K562 (cell line): ENCODE measurements around the gene LEMD3. TPM values are rescaled to one million over a fixed set of nuclear protein-coding genes. Genes with fewer than 3 reads are reported as not detected.

Source experiments
- ATAC-seq: fragments of 200-7000 bp; cut with Tn5 transposase; 3 replicates; pipeline ENCODE4 v1.9.1; 2020; ENCODE audit warnings: moderate library complexity
- BruUV-seq: library from RNA; stranded (reverse); fragments of 400-500 nt; replicated peaks from 2 replicates; lab custom pipeline; 2021; lab: Mats Ljungman, UMichigan
- CTCF ChIA-PET: fragments of 300-600 bp; formaldehyde crosslinking; extraction: SDS; loops from one replicate; lab custom pipeline; 2021; ENCODE audit warnings: low intra/inter-chr PET ratio; lab: Yijun Ruan, JAX
- POLR2A ChIA-PET: fragments of 300-600, 350-650 bp; sonication (Branson Sonifier 250); formaldehyde crosslinking; extraction: SDS; loops from one replicate; lab custom pipeline; 2021; ENCODE audit warnings: antibody characterized with exemption, inconsistent platforms; lab: Yijun Ruan, JAX
- DNase-seq, 4 experiments: peaks; one replicate each; pipeline versions ENCODE4 v3.0.0 to v3.0.0-alpha.2; 2011 to 2018; ENCODE audit warnings: low spot score in 3 of 4, mixed read lengths in 3 of 4; ENCODE audit errors: extremely low read depth in 1 of 4
- FAIRE-seq: peaks from 2 replicates; lab custom pipeline; 2011; peaks lifted over from hg19 to GRCh38; lab: Jason Lieb, UNC
- H2AFZ ChIP-seq: 2 replicates; pipeline ENCODE4 v1.6.0; 2011; ENCODE audit warnings: low read depth, low read length, control low read depth, inconsistent platforms
- H3K27ac ChIP-seq: fragments of 200-600 bp; 3 replicates; pipeline ENCODE4 v1.8.0; 2011; ENCODE audit warnings: low read depth, mild to moderate bottlenecking, control low read depth, inconsistent platforms, low read length, moderate library complexity, mixed read lengths; ENCODE audit errors: extremely low read depth
- H3K27me3 ChIP-seq, 2 experiments: fragments of 300-600 bp in 1 of 2; 2 replicates in 1 of 2; 3 replicates in 1 of 2; pipeline versions ENCODE4 v1.6.0 to v1.8.0; 2011; ENCODE audit warnings: inconsistent platforms in 2 of 2, low read length in 2 of 2, mild to moderate bottlenecking in 1 of 2, mixed read lengths in 1 of 2, moderate library complexity in 1 of 2; ENCODE audit not compliant: control insufficient read depth in 2 of 2, insufficient read depth in 2 of 2
- H3K36me3 ChIP-seq: fragments of 300-600 bp; 3 replicates; pipeline ENCODE4 v1.8.0; 2011; ENCODE audit warnings: mild to moderate bottlenecking, low read length, inconsistent platforms; ENCODE audit not compliant: control insufficient read depth, insufficient read depth
- H3K4me1 ChIP-seq, 2 experiments: fragments of 200-600 bp in 1 of 2; replicated peaks in 1 of 2; 2 replicates in 1 of 2; 3 replicates in 1 of 2; pipeline versions ENCODE4 v1.5.1 to v1.8.0; 2011; ENCODE audit warnings: inconsistent platforms in 2 of 2, low read length in 2 of 2, mild to moderate bottlenecking in 1 of 2, mixed read lengths in 1 of 2, moderate library complexity in 1 of 2; ENCODE audit not compliant: control insufficient read depth in 2 of 2, insufficient read depth in 2 of 2
- H3K4me2 ChIP-seq: 2 replicates; pipeline ENCODE4 v1.6.1; 2011; ENCODE audit warnings: low read length, control low read depth, inconsistent platforms, mixed read lengths; ENCODE audit not compliant: insufficient read depth
- H3K4me3 ChIP-seq: fragments of 200-600 bp; sonication (generic), shearing (Covaris generic); 2 replicates; pipeline ENCODE4 v1.5.1; 2016; ENCODE audit warnings: control low read depth, inconsistent platforms
- H3K79me2 ChIP-seq: fragments of 200-600 bp; 3 replicates; pipeline ENCODE4 v1.8.0; 2011; ENCODE audit warnings: low read length, inconsistent platforms; ENCODE audit not compliant: control insufficient read depth, insufficient read depth
- H3K9ac ChIP-seq, 2 experiments: 2 replicates each; pipeline versions ENCODE4 v1.6.0 to v1.6.1; 2011; ENCODE audit warnings: low read depth in 2 of 2, low read length in 2 of 2, control low read depth in 1 of 2, inconsistent platforms in 1 of 2, mild to moderate bottlenecking in 1 of 2, mixed read lengths in 1 of 2; ENCODE audit not compliant: insufficient read depth in 1 of 2
- H3K9me1 ChIP-seq: one replicate; pipeline ENCODE4 v1.6.0; 2011; ENCODE audit warnings: inconsistent platforms, mild to moderate bottlenecking, low read length, moderate library complexity; ENCODE audit not compliant: control insufficient read depth, insufficient read depth
- H3K9me3 ChIP-seq: replicated peaks from 2 replicates; pipeline ENCODE4 v1.5.1; 2011; ENCODE audit warnings: low read depth, low read length, inconsistent platforms; ENCODE audit not compliant: control insufficient read depth, insufficient read depth
- H4K20me1 ChIP-seq: replicated peaks from 2 replicates; pipeline ENCODE4 v1.6.1; 2011; ENCODE audit warnings: low read length, inconsistent platforms, mixed read lengths; ENCODE audit not compliant: control insufficient read depth, insufficient read depth
- CBFA2T2 ChIP-seq: fragments of 450-650 bp; conservative IDR thresholded peaks from 2 replicates; pipeline ENCODE4 v1.6.1; 2017; ENCODE audit warnings: mild to moderate bottlenecking
- FOXA3 ChIP-seq, 2 experiments: fragments of 450-650 bp in 1 of 2; sonication (generic) in 1 of 2; formaldehyde crosslinking; IDR thresholded peaks in 1 of 2; conservative IDR thresholded peaks in 1 of 2; 2 replicates each; pipeline versions ENCODE4 v1.4.0 to v1.8.0; 2020 to 2022; ENCODE audit warnings: mild to moderate bottlenecking in 2 of 2, missing genetic modification reagents in 1 of 2
- MEIS2 ChIP-seq: fragments of 450-650 bp; IDR thresholded peaks from 2 replicates; pipeline ENCODE4 v1.6.1; 2014; ENCODE audit warnings: mild to moderate bottlenecking; ENCODE audit not compliant: partially characterized antibody
- PBX2 ChIP-seq, 2 experiments: IDR thresholded peaks in 1 of 2; conservative IDR thresholded peaks in 1 of 2; 2 replicates each; pipeline ENCODE4 v1.6.1; 2016; ENCODE audit warnings: low read depth in 2 of 2, mild to moderate bottlenecking in 1 of 2, missing compliant biosample characterization in 1 of 2, missing genetic modification characterization in 1 of 2, moderate library complexity in 1 of 2
- SETDB1 ChIP-seq: IDR thresholded peaks from one replicate; pipeline ENCODE4 v1.6.1; 2012; ENCODE audit warnings: low read length, control low read depth, inconsistent platforms
- WGBS: fragments of 100-300 bp; shearing (Covaris generic); methylation state at CpG from one replicate; pipeline ENCODE4 v1.1.6; 2016; ENCODE audit warnings: low coverage, mixed read lengths; ENCODE audit not compliant: insufficient coverage; ENCODE audit errors: missing lambda C conversion rate; 5-methylcytosine and 5-hydroxymethylcytosine counted together
- in situ Hi-C: fragments of 300-500 bp; cut with MboI; formaldehyde crosslinking; loops from 4 replicates; pipeline ENCODE4 v1.15.0; 2018; ENCODE audit warnings: inconsistent platforms, mixed read lengths
- intact Hi-C: fragments of 100-400 bp; cut with micrococcal nuclease; formaldehyde crosslinking; loops from 2 replicates; pipeline ENCODE4 v1.14.2; 2022
- polyA plus RNA-seq, 8 experiments: library from polyadenylated mRNA; depleted of rRNA in 4 of 8; stranded (reverse) in 5 of 8; unstranded in 3 of 8; fragments of >200 nt; fragmentation: Nextera tagmentation in 2 of 8; fragmentation: Illumina TruSeq in 1 of 8; extraction: Ambion mirVana in 2 of 8; extraction: Trizol in 1 of 8; gene quantifications; 2 replicates each; pipeline versions ENCODE4 v1.2.1 to v1.2.3, GENCODE V29; 2011 to 2014; ENCODE audit warnings: inconsistent platforms in 1 of 8, missing spikeins in 1 of 8
- total RNA-seq, 7 experiments: library from RNA; depleted of rRNA in 6 of 7; stranded (reverse); fragments of >200 nt in 6 of 7; fragmentation: Illumina TruSeq in 2 of 7; extraction: Trizol in 2 of 7; gene quantifications; 2 replicates each; pipeline versions ENCODE4 v1.2.1 to v1.2.3, GENCODE V29; 2011 to 2021; ENCODE audit warnings: low replicate concordance in 1 of 7

LEMD3 gene
- total and polyA plus RNA-seq, 9 of the 15 experiments (the other 6 are each of a cell fraction or from before 2014, with no cell fraction given), result 6.8 to 37.4 (median 17.2) TPM

DNA sequence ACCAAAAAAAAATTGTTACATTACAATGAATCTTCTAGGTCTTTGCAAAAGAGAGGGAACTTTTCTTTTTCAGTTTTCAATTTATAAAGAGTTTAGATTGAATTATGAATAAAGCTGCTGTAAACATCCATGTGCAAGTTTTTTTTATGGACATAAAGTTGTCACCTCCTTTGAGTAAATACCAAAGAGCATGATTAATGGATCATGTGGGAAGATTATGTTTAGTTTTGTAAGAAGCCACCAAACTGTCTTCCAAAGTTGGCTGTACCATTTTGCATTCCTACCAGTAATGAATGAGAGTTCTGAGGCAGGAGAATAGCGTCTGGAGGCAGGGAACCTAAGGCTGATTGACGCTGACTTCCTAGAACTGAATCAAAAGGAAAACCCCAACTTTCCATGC is 30.2 kb downstream of the LEMD3 start:
- no peaks in the 10 kb centered on the region for H3K36me3 ChIP-seq
- H3K9me3 ChIP-seq, result no peaks in the 10 kb centered on the region
- BruUV-seq, result no TSS peak
- H3K4me2 ChIP-seq, result no peak overlapping the region
- peaks cover 84% of the 10 kb centered on the region for H3K79me2 ChIP-seq
- H3K4me1 ChIP-seq, result peaks cover 0 to 6% of the 10 kb centered on the region in 2 experiments; a peak in 2 of 5 replicates
- DNase-seq (no peak), ATAC-seq (no peak), FAIRE-seq (no peak)
- POLR2A ChIA-PET, result no interaction called here
- H3K9ac ChIP-seq, result no peak overlapping the region
- TF ChIP-seq SETDB1, result no peak
- TF ChIP-seq FOXA3 (CRISPR knock-in tag; conservative IDR thresholded peaks at IDR 0.05 in 1 of 2, IDR thresholded peaks at IDR 0.05 in 1 of 2), result peak in 1 of 2 experiments; percentile 75; a peak in 2 of 4 replicates
- no peak for TF ChIP-seq PBX2 (CRISPR knock-in tag; IDR thresholded peaks at IDR 0.05; ENCODE audit: low read depth)
- TF ChIP-seq PBX2 (tag; conservative IDR thresholded peaks at IDR 0.05; ENCODE audit: low read depth), result peak; percentile 35; the same call in 1 of the 2 replicates
- peak; percentile 50 for TF ChIP-seq MEIS2
- no peak for TF ChIP-seq CBFA2T2
- no peak overlapping the region for H3K27ac ChIP-seq
- in situ Hi-C loops, result no loop called here
- CTCF ChIA-PET, result no interaction called here
- intact Hi-C loops, result no loop called here
- no peak overlapping the region for H2AFZ ChIP-seq
- H4K20me1 ChIP-seq, result no peaks in the 10 kb centered on the region
- H3K27me3 ChIP-seq, result no peaks in the 10 kb centered on the region
- no peak overlapping the region for H3K4me3 ChIP-seq
- WGBS, result 62% methylated on average over 2 of the region's 2 CpGs
- no peaks in the 10 kb centered on the region for H3K9me1 ChIP-seq
